ENCODE measurements around the gene GLI1. TPM values are rescaled to one million over a fixed set of nuclear protein-coding genes. Genes with fewer than 3 reads are reported as not detected.

GLI1 gene
- total and polyA plus RNA-seq, 2 of the 13 experiments (the other 11 are each of a cell fraction or from before 2014, with no cell fraction given): 0.09 to 0.20 TPM

- TF ChIP-seq PAWR (CRISPR knock-in tag; IDR thresholded peaks at IDR 0.05; ENCODE audit: borderline replicate concordance) (0 out of 2 replicates have a peak, but pooled peaks have one; percentile 77), SRSF1 (optimal IDR thresholded peaks at IDR 0.05; ENCODE audit: low read depth, low read length) (peak; percentile 30), ZBTB37 (CRISPR knock-in tag; IDR thresholded peaks at IDR 0.05) (no peak; the same call in 1 of the 2 replicates), XBP1 (CRISPR knock-in tag; IDR thresholded peaks at IDR 0.05) (peak; percentile 93), SETDB1 (CRISPR knock-in tag; IDR thresholded peaks at IDR 0.05; ENCODE audit: borderline replicate concordance) (no peak), MYC (CRISPR knock-in tag; IDR thresholded peaks at IDR 0.05; ENCODE audit: borderline replicate concordance) (peak; percentile 60; the same call in 1 of the 2 replicates), YY1 (IDR thresholded peaks at IDR 0.05; ENCODE audit: insufficient read depth, insufficient replicate concordance, low read depth, low read length) (no peak), ATF4 (CRISPR knock-in tag; IDR thresholded peaks at IDR 0.05) (peak in 1 of 2 experiments; percentile 91; a peak in 1 of 4 replicates), ZFY (CRISPR knock-in tag; IDR thresholded peaks at IDR 0.05) (peak; percentile 80), AFF4 (CRISPR knock-in tag; IDR thresholded peaks at IDR 0.05) (0 out of 2 replicates have a peak, but pooled peaks have one; percentile 69), ZC3H13 (CRISPR knock-in tag; IDR thresholded peaks at IDR 0.05) (0 out of 2 replicates have a peak, but pooled peaks have one; percentile 52), ZNF598 (CRISPR knock-in tag; IDR thresholded peaks at IDR 0.05; ENCODE audit: borderline replicate concordance) (peak; percentile 89; the same call in 1 of the 2 replicates), MAX (IDR thresholded peaks at IDR 0.05) (peak; percentile 54), SALL1 (CRISPR knock-in tag; IDR thresholded peaks at IDR 0.05) (0 out of 2 replicates have a peak, but pooled peaks have one; percentile 47), SATB2 (CRISPR knock-in tag; IDR thresholded peaks at IDR 0.05) (0 out of 2 replicates have a peak, but pooled peaks have one; percentile 53), ZNF580 (CRISPR knock-in tag; IDR thresholded peaks at IDR 0.05; ENCODE audit: borderline replicate concordance, low read depth) (peak; percentile 74), ZNF34 (CRISPR knock-in tag; IDR thresholded peaks at IDR 0.05; ENCODE audit: borderline replicate concordance) (peak; percentile 69; the same call in 1 of the 2 replicates), EED (CRISPR knock-in tag; IDR thresholded peaks at IDR 0.05) (peak; percentile 91; the same call in 1 of the 2 replicates), KAT8 (CRISPR knock-in tag; IDR thresholded peaks at IDR 0.05) (peak; percentile 59)
Measured at GRCh38 chr12:57520053-57520818, 60.7 kb downstream of the GLI1 start, which contains the start of gene DDIT3 (continued).

All from HepG2 (cell line).